Activated CD4-positive, alpha-beta T cell treated with anti-CD3 and anti-CD28 coated beads for 4 hours (primary cell): Measurements from ENCODE around the gene RSAD2.
"Not testable (repeated sequence)": the region's sequence is repeated elsewhere in the genome, so short reads cannot be mapped to it uniquely, and the experiment has no call there.

ENCODE experiments used
- DNase-seq, 2 donors: peaks; one replicate each; pipeline ENCODE4 v3.0.0-alpha.2; 2020

RSAD2 gene

GRCh38 chr2:6928452-6928851 is 50.9 kb downstream of the RSAD2 start:
- no peak for DNase-seq

DNA sequence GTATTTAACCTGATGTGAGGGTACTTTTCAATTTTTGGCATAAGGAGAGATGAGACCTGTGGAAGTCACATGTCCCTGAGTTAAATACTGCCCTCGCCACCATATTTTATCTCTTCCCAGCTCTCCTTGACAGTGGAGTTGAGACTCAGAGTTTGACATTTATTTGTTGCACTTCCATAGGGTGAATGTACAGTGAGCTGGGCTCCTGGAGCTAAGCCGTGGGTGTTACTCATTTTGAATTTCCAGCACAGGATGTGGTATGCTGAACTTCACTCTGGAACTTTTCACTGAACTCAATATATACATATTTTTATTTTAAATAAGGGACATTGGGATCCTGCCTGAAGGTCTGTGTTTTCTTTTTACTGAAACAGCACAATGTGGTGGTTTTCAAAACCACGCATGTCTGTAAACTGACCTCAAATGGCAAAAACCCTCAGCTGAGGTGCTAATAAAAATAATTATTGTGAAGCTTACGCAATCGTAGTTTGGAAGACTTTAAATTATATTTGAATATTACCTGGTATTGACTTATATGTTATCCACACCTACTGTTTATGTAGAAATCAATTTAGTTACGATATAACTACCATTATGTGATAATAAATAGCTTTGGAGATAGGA is 51.7 kb downstream of the RSAD2 start:
- no peak for DNase-seq

DNA sequence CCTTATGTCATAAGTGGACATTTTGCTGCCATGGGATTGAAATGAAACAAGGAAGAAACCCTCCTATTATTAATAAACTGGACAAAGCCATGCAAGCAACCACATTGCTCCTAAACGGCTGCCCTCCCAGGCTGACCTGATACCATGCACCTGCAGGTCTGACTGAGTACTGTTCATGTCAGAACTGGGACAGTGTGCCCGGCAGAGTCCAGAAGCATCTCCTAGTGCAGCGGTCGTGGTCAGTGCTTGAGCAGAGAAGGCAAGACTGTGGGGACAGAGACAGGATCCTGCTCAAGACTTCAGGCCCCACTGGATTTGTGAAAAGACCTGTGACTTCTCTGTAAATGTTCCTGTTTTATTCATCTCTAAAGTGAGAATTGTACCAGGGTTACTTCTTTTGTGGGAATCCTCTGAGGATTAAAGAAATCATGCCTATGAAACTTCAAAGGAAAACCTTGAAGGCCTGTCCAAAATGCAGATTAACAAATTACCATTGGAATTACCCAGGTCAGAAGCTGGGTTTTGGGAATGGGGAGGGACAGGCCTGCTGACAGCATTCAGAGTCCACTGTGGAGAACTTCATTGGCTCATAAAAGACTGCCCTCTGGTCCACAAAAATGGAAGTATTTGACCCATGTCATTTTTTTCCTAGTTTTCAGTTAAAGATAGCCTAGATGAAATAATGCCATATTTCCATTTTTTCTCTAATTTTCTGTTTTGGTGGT is 53.5 kb downstream of the RSAD2 start:
- no peak for DNase-seq

- DNase-seq, result no peak
Observed at GRCh38 chr2:6931753-6932152, 54.2 kb downstream of the RSAD2 start.

DNA sequence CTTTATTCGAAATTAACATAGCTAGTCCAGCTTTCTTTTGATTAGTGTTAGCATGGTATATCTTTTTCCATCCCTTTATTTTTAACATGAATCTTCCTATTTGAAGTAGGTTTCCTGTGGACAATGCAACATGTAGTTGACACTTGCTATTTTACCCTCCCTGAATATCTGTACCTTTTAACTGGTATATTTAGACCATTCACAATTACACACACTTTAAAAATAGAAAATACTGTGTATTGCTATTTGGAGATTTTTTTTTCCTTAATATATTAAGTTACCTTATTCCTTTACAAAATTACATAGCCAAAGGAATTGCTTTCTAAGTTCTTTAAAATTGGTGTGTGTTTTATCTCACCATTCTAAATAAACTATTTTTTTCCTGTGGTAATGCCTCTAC is 54.6 kb downstream of the RSAD2 start:
- DNase-seq, result no peak

- no peak for DNase-seq
Observed at GRCh38 chr2:6932828-6933227, 55.3 kb downstream of the RSAD2 start.

DNA sequence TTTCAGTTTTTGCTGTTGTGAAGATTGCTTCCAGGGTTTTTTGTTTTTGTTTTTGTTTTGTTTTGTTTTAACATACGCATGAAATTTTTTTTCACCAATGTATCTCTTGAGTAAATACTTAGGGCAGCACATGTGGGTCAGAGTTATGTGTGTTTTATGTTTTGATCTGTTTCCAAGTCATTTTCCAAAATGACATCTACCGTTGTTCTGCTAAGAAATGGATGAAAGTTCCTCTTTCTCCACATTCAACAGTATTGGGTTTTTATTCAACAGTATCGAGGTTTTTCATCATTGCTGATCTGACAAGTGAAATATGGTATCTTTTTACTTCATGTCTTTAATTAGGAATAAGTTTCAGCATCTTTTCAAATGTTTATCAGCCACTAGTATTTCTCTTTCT is 56.3 kb downstream of the RSAD2 start:
- DNase-seq, result no peak

DNA sequence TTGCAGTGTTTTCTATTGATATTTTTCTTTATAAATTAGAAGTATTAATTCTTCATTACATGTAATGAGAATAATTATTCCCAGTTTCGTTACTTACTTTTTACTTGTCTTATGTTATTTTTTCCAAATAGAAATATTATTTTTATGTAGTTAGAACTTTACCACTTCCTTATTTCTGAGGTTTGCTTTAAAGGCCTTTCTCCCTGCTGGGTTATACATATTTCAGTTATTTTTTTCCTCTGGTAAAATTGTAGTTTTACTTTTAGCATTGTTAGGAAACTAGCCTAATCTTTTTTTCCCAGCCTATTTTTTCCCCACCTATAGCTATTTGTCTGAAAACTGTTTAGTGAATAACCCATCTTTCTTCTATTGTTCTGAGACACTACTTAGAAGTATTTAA is 56.8 kb downstream of the RSAD2 start:
- DNase-seq, result no peak

GRCh38 chr2:6934758-6935651 is 57.4 kb downstream of the RSAD2 start:
- no peak for DNase-seq

GRCh38 chr2:6935652-6936020 is 58.1 kb downstream of the RSAD2 start:
- not testable (repeated sequence) for DNase-seq

DNA sequence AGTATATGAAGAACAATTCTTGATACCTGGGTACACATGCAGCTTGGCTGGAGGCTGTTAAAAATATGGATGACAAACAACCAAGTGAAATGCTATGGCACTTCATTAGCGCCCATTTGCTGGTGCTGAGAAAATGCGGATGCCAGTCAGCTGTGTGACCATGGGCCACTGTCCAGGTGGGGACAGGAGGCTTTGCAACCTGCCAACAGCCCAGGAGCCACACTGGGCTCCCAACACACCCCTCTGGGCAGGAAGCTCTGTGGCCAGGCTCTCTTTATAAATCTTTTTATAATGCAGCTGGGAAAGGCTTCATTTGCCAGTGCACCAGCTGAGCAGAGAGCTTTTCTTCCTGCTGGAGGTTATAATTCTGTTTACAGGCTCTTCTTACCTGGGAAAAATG is 59.6 kb downstream of the RSAD2 start:
- no peak for DNase-seq

GRCh38 chr2:6937582-6937981 is 60.0 kb downstream of the RSAD2 start:
- DNase-seq, result no peak

GRCh38 chr2:6939071-6939470 is 61.5 kb downstream of the RSAD2 start:
- no peak for DNase-seq

- DNase-seq, result no peak
Observed at GRCh38 chr2:6940820-6941219, 63.2 kb downstream of the RSAD2 start.

DNA sequence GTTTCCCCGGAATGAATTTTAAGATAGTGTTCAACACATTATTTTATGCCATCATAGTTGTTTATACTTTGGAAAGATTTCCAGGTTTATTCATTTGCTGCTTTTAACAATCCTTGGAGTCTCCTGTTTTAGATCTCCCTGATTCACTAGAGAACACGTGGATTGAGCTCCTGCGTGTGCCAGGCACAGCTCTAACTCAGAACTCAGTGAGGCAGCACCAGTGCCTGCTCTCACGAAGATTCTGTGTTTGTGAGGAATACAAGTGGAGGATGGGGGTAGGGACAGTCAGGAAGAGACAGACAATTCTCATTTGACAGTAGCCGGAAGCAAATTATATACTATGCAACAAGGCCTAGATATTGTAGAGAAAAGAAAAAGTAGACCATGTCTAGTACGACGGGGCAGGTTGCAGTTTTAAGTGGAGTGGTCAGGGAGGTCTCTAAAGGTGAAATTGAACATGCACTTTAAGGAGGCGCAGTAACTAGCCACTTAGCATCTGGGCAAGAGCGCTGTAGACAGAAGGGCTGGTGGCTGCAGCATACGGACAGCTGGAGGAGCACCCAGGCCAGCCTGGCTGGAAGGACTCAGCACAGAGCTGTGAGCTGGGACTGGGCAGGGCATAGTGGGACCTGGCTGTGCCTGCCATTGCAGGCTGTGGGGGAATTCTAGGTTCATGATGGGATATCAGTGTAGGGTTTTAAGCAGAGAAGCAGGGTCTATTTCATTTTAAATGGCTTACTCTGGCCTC is 63.9 kb downstream of the RSAD2 start:
- DNase-seq, result no peak

DNA sequence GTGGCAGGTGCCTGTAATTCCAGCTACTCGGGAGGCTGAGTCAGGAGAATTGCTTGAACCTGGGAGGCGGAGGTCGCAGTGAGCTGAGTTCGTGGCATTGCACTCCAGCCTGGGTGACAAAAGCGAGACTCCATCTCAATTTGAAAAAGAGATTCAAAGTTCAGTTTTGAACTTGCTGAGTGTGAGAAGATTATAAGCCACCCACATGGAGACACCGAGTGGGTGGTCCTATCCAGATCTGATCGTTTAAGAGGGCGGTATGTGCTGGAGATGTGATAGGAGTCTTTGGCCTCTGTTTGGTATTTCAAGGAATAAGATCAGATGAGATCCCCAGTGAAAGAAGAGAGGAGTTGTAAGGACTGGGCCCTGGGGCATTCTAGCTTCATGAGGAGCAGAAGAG is 65.3 kb downstream of the RSAD2 start:
- no peak for DNase-seq

- no peak for DNase-seq
Observed at GRCh38 chr2:6943523-6943922, 65.9 kb downstream of the RSAD2 start.

DNA sequence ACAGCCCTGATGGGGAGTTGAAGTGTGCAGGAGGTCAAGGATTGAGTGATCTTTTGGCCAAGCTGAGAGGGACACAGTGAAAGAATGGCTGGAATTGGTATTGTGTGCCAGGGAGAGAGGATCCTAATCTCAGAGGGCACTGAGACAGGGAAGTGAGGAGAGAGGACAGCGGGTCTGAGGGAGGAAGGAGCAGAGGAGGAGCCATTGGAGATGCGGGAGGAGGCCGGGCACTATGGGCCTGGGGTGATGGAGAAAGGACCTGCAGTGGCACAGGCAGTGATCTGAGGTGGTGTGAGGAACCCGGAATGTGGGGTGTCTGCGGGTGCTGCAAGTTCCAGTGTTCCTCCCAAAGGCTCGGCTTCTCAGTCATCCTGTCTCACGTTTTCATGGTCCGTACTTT is 66.4 kb downstream of the RSAD2 start:
- DNase-seq, result no peak

DNA sequence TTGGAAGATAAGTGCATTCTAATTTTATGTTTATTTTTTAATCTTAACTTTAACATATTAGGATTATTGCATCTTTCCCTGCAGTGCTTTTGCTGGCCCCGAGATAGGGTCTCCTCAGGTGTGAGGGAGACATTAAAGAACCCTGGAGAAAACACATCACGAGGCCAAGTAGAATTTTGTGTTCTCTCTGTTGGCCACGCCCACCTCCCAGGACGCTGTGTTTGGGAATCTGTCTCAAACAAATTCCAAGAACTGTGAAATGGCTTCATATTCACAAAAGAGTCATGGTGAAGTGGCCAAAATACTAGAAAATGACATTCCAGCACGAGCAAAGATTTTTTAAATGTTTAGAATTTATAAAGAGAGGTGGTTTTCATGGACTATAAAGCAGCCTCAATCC is 67.0 kb downstream of the RSAD2 start:
- DNase-seq, result no peak

DNA sequence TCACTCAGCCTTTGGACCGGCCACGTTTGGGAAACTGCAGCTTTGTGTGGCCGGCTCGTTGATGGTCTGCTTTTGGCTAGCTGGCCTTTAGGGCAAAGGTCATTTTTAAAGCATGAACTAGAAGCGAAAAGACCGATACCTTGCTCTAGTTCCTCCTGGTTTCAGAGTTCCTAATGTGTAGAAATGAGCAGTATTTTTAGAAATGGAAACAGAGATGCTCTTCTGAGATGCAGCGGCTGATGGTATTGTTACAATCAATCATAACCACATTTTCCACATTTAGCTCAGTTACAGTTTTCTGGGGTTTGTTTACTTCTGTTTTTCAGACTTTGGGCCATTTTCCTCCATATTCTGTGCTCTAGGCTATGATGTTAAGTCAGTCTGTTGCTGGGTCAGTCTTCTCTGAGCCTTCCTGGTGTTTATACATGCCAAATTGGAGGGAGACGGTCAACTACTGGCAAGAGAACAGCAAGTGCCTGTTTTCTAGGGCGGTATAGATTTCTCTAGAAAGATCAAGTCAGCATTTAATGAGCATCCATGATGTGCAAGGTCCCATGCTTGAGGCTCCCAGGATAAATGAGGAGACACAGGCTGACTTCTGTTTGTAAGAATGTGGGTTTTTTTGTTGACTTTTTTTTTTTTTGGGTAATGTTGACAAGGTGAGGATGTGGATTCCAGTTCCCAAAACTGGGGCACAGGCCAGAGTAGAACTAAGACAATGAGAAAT is 67.7 kb downstream of the RSAD2 start:
- DNase-seq, result no peak

- DNase-seq, result no peak
Observed at GRCh38 chr2:6945821-6946220, 68.2 kb downstream of the RSAD2 start.

GRCh38 chr2:6946722-6947121 is 69.1 kb downstream of the RSAD2 start:
- no peak for DNase-seq
